Tongue (tissue), 1 donor: Measurements from ENCODE around the gene FIZ1. TPM values are rescaled to one million over a fixed set of nuclear protein-coding genes. Genes with fewer than 3 reads are reported as not detected.

ENCODE experiments used
- total RNA-seq: library from RNA; depleted of rRNA; stranded (reverse); fragments of >200 nt; gene quantifications from one replicate; pipeline ENCODE4 v1.2.3, GENCODE V29; 2014

The FIZ1 gene
- total RNA-seq, 1 donor from 2014 or later = 5.9 TPM

Other genes starting within 250 kb of the FIZ1 start
- gene COX6B2, start 244.8 kb downstream of the FIZ1 start, total RNA-seq = 0.72 TPM
- not detected for gene GARIN5B, start 236.3 kb downstream of the FIZ1 start, total RNA-seq
- gene IL11, start 229.1 kb downstream of the FIZ1 start, total RNA-seq = not detected
- gene TMEM190, start 222.7 kb downstream of the FIZ1 start, total RNA-seq = not detected
- 4.2 TPM for gene TMEM238, start 215.2 kb downstream of the FIZ1 start, total RNA-seq
- gene RPL28, start 213.6 kb downstream of the FIZ1 start, total RNA-seq = 453 TPM
- gene UBE2S, start 191.7 kb downstream of the FIZ1 start, total RNA-seq = 20.7 TPM
- gene SHISA7, start 156.2 kb downstream of the FIZ1 start, total RNA-seq = not detected
- 39.3 TPM for gene ISOC2, start 137.9 kb downstream of the FIZ1 start, total RNA-seq
- not detected for gene C19orf85, start 134.8 kb downstream of the FIZ1 start, total RNA-seq
- 4.4 TPM for gene ZNF628, start 122.9 kb downstream of the FIZ1 start, total RNA-seq
- gene NAT14, start 114.3 kb downstream of the FIZ1 start, total RNA-seq = 12.0 TPM
- 29.2 TPM for gene SSC5D, start 111.1 kb downstream of the FIZ1 start, total RNA-seq
- 10.2 TPM for gene SBK2, start 62.4 kb downstream of the FIZ1 start, total RNA-seq
- gene SBK3, start 54.0 kb downstream of the FIZ1 start, total RNA-seq = not detected
- 4.1 TPM for gene ZNF579, start 18.7 kb downstream of the FIZ1 start, total RNA-seq
- gene ZNF524, start 771 bp upstream of the FIZ1 start, total RNA-seq = 16.0 TPM
- gene ZNF865, start 6.1 kb upstream of the FIZ1 start, total RNA-seq = 5.0 TPM
- gene ZNF784, start 25.0 kb upstream of the FIZ1 start, total RNA-seq = 9.8 TPM
- gene ZNF580, start 41.5 kb upstream of the FIZ1 start, total RNA-seq = 4.4 TPM
- 16.3 TPM for gene ZNF581, start 44.1 kb upstream of the FIZ1 start, total RNA-seq
- gene CCDC106, start 48.7 kb upstream of the FIZ1 start, total RNA-seq = 8.6 TPM
- gene U2AF2, start 55.5 kb upstream of the FIZ1 start, total RNA-seq = 85.9 TPM
- 62.2 TPM for gene EPN1, start 75.7 kb upstream of the FIZ1 start, total RNA-seq
- not detected for gene NLRP9, start 138.9 kb upstream of the FIZ1 start, total RNA-seq
- gene RFPL4A, start 159.6 kb upstream of the FIZ1 start, total RNA-seq = 2.5 TPM
- not detected for gene RFPL4AL1, start 169.6 kb upstream of the FIZ1 start, total RNA-seq
- gene NLRP11, start 232.5 kb upstream of the FIZ1 start, total RNA-seq = not detected
- gene NLRP4, start 237.0 kb upstream of the FIZ1 start, total RNA-seq = not detected